ENCODE measurements around the gene CST4. TPM values are rescaled to one million over a fixed set of nuclear protein-coding genes. Genes with fewer than 3 reads are reported as not detected.
A peak's percentile ranks its signal among the peaks of the same experiment; 100 is the strongest.
"Not testable (repeated sequence)": the region's sequence is repeated elsewhere in the genome, so short reads cannot be mapped to it uniquely, and the experiment has no call there.

The CST4 gene
- total and polyA plus RNA-seq, 2 donors, result 0.80 to 9.9 TPM

GRCh38 chr20:23659989-23660837 lies 28.6 kb downstream of the CST4 start:
- H3K27ac ChIP-seq (ENCODE audit: low read depth in 1 of 2, low read length in 1 of 2), result no peak overlapping the region
- WGBS, result 82% methylated on average over 8 of the region's 8 CpGs

DNA sequence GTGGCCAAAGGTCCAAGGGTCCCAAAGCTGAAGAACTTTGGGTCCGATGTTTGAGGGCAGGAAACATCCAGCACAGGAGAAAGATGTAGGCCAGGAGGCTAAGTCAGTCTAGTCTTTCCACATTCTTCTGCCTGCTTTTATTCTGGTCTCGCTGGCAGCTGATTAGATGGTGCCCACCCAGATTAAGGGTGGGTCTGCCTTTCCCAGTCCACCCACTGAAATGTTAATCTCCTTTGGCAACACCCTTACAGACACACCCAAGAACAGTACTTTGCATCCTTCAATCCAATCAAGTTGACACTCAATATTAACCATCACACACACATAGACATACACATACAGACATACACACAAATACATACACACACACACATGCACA lies 29.2 kb downstream of the CST4 start:
- H3K4me3 ChIP-seq (ENCODE audit: low read length in 2 of 2); H3K9me3 ChIP-seq (ENCODE audit: control insufficient read depth in 2 of 2, insufficient read depth in 1 of 2, low read length in 1 of 2); H3K27ac ChIP-seq (ENCODE audit: low read depth in 1 of 2, low read length in 1 of 2); H3K4me1 ChIP-seq (ENCODE audit: control insufficient read depth in 2 of 2, insufficient read depth in 2 of 2, low read length in 2 of 2); H3K36me3 ChIP-seq (ENCODE audit: control insufficient read depth in 2 of 2, insufficient read depth in 2 of 2, low read length in 1 of 2); DNase-seq (ENCODE audit: low read depth in 6 of 9, low spot score in 9 of 9): not testable (repeated sequence)
- H3K27me3 ChIP-seq (ENCODE audit: control insufficient read depth in 2 of 2, insufficient read depth in 1 of 2, low read length in 1 of 2), result peaks cover 0 to 17% of the 10 kb centered on the region in 2 donors
- 99% methylated on average over 2 of the region's 2 CpGs for WGBS

More at GRCh38 chr20:23659989-23660837, 28.6 kb downstream of the CST4 start:
- Histone ChIP-seq H3K9me3 (ENCODE audit: control insufficient read depth in 2 of 2, insufficient read depth in 1 of 2, low read length in 1 of 2) (no peaks in the 10 kb centered on the region), H3K27me3 (ENCODE audit: control insufficient read depth in 2 of 2, insufficient read depth in 1 of 2, low read length in 1 of 2) (peaks cover 0 to 16% of the 10 kb centered on the region in 2 donors), H3K36me3 (ENCODE audit: control insufficient read depth in 2 of 2, insufficient read depth in 2 of 2, low read length in 1 of 2) (no peaks in the 10 kb centered on the region), H3K4me3 (ENCODE audit: low read length in 2 of 2) (no peak overlapping the region), H3K4me1 (ENCODE audit: control insufficient read depth in 2 of 2, insufficient read depth in 2 of 2, low read length in 2 of 2) (peaks cover 0 to 2% of the 10 kb centered on the region in 2 donors)
- DNase-seq (ENCODE audit: low read depth in 6 of 9, low spot score in 9 of 9), result no peak

GRCh38 chr20:23658989-23659609 lies 29.7 kb downstream of the CST4 start:
- Histone ChIP-seq H3K27me3 (ENCODE audit: control insufficient read depth in 2 of 2, insufficient read depth in 1 of 2, low read length in 1 of 2) (peaks cover 0 to 22% of the 10 kb centered on the region in 2 donors), H3K36me3 (ENCODE audit: control insufficient read depth in 2 of 2, insufficient read depth in 2 of 2, low read length in 1 of 2) (no peaks in the 10 kb centered on the region), H3K4me1 (ENCODE audit: control insufficient read depth in 2 of 2, insufficient read depth in 2 of 2, low read length in 2 of 2) (peaks cover 0 to 6% of the 10 kb centered on the region in 2 donors), H3K4me3 (ENCODE audit: low read length in 2 of 2) (no peak overlapping the region), H3K27ac (ENCODE audit: low read depth in 1 of 2, low read length in 1 of 2) (no peak overlapping the region), H3K9me3 (ENCODE audit: control insufficient read depth in 2 of 2, insufficient read depth in 1 of 2, low read length in 1 of 2) (no peaks in the 10 kb centered on the region)
- DNase-seq (ENCODE audit: low read depth in 6 of 9, low spot score in 9 of 9), result no peak
- 96% methylated on average over 8 of the region's 8 CpGs for WGBS

DNA sequence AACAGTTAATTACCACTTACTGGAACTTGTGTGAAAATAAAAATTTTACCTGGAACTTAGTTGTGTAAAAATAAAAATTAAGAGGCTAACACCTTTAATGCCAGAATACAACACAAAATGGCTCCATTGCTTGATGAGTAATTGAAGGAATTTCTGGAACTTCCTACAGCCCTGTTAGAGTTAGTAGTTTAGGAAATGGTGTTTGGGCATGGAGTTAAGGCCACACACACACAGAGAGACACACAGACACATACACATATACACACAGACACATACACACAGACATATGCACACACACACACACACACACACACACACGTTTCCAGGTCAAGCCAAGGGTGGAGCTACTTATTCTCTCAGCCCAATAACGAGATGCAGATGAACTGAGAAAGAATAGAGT lies 30.5 kb downstream of the CST4 start:
- no peak for DNase-seq (ENCODE audit: low read depth in 6 of 9, low spot score in 9 of 9)
- no peak overlapping the region for H3K4me3 ChIP-seq (ENCODE audit: low read length in 2 of 2)
- H3K9me3 ChIP-seq (ENCODE audit: control insufficient read depth in 2 of 2, insufficient read depth in 1 of 2, low read length in 1 of 2), result no peaks in the 10 kb centered on the region
- WGBS, result 88% methylated on average over 2 of the region's 2 CpGs
- H3K27me3 ChIP-seq (ENCODE audit: control insufficient read depth in 2 of 2, insufficient read depth in 1 of 2, low read length in 1 of 2), result peaks cover 0 to 23% of the 10 kb centered on the region in 2 donors
- H3K36me3 ChIP-seq (ENCODE audit: control insufficient read depth in 2 of 2, insufficient read depth in 2 of 2, low read length in 1 of 2), result no peaks in the 10 kb centered on the region
- peaks cover 0 to 8% of the 10 kb centered on the region in 2 donors for H3K4me1 ChIP-seq (ENCODE audit: control insufficient read depth in 2 of 2, insufficient read depth in 2 of 2, low read length in 2 of 2)
- H3K27ac ChIP-seq (ENCODE audit: low read depth in 1 of 2, low read length in 1 of 2), result no peak overlapping the region

DNA sequence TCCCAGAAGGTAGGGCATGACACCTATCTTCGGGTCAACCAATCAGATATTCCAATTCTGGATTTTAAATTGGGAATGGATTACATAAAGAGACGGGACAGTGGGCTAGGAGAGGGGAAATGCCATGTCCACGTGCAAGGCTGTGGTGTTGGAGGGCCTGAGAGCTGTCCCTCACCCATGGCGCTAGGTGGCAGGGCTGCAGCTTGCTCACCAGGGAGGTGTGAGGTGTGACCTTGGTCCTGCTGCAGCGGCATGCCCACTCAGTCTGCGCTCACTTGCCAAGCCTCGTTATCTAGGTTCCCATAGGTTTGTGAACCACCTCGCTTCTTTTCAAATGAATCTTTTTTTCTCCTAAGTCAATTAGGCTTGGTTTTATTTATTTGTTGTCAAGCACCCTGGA lies 31.6 kb downstream of the CST4 start:
- peaks cover 0 to 9% of the 10 kb centered on the region in 2 donors for H3K4me1 ChIP-seq (ENCODE audit: control insufficient read depth in 2 of 2, insufficient read depth in 2 of 2, low read length in 2 of 2)
- 84% methylated on average over 8 of the region's 8 CpGs for WGBS
- peaks cover 0 to 23% of the 10 kb centered on the region in 2 donors for H3K27me3 ChIP-seq (ENCODE audit: control insufficient read depth in 2 of 2, insufficient read depth in 1 of 2, low read length in 1 of 2)
- no peak overlapping the region for H3K4me3 ChIP-seq (ENCODE audit: low read length in 2 of 2)
- H3K36me3 ChIP-seq (ENCODE audit: control insufficient read depth in 2 of 2, insufficient read depth in 2 of 2, low read length in 1 of 2), result no peaks in the 10 kb centered on the region
- no peak overlapping the region for H3K27ac ChIP-seq (ENCODE audit: low read depth in 1 of 2, low read length in 1 of 2)
- H3K9me3 ChIP-seq (ENCODE audit: control insufficient read depth in 2 of 2, insufficient read depth in 1 of 2, low read length in 1 of 2), result no peaks in the 10 kb centered on the region
- DNase-seq (ENCODE audit: low read depth in 6 of 9, low spot score in 9 of 9), result no peak

DNA sequence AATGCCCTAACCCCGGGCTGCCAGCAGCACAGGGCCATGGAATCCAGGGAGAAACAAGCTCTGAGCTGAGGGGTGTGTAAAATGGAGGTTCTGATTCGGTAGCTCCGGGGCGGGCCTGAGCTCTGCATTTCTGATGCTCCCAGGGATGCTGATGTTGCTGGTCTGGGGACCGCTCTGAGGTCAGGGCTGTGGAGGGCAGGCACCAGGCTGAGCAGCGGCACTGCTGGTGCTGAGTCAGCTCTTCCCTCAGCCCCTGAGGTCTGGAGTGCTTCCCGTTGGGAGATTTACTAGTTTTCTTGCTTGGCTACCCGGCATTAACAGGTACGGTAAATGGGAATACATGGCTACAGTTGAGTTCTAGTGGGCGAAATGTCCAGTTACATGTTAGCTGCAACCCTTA lies 32.5 kb downstream of the CST4 start:
- no peaks in the 10 kb centered on the region for H3K36me3 ChIP-seq (ENCODE audit: control insufficient read depth in 2 of 2, insufficient read depth in 2 of 2, low read length in 1 of 2)
- no peak overlapping the region for H3K4me3 ChIP-seq (ENCODE audit: low read length in 2 of 2)

GRCh38 chr20:23655491-23656211 lies 33.2 kb downstream of the CST4 start:
- WGBS, result 44% methylated on average over 23 of the region's 23 CpGs
- Histone ChIP-seq H3K4me3 (ENCODE audit: low read length in 2 of 2) (no peak overlapping the region), H3K4me1 (ENCODE audit: control insufficient read depth in 2 of 2, insufficient read depth in 2 of 2, low read length in 2 of 2) (peaks cover 0 to 9% of the 10 kb centered on the region in 2 donors), H3K27me3 (ENCODE audit: control insufficient read depth in 2 of 2, insufficient read depth in 1 of 2, low read length in 1 of 2) (peaks cover 0 to 23% of the 10 kb centered on the region in 2 donors), H3K36me3 (ENCODE audit: control insufficient read depth in 2 of 2, insufficient read depth in 2 of 2, low read length in 1 of 2) (no peaks in the 10 kb centered on the region), H3K9me3 (ENCODE audit: control insufficient read depth in 2 of 2, insufficient read depth in 1 of 2, low read length in 1 of 2) (no peaks in the 10 kb centered on the region), H3K27ac (ENCODE audit: low read depth in 1 of 2, low read length in 1 of 2) (no peak overlapping the region)
- no peak for DNase-seq (ENCODE audit: low read depth in 6 of 9, low spot score in 9 of 9)

More for the DNA sequence above, 32.5 kb downstream of the CST4 start:
- H3K27ac ChIP-seq (ENCODE audit: low read depth in 1 of 2, low read length in 1 of 2), result no peak overlapping the region
- no peak for DNase-seq (ENCODE audit: low read depth in 6 of 9, low spot score in 9 of 9)
- no peaks in the 10 kb centered on the region for H3K9me3 ChIP-seq (ENCODE audit: control insufficient read depth in 2 of 2, insufficient read depth in 1 of 2, low read length in 1 of 2)
- H3K4me1 ChIP-seq (ENCODE audit: control insufficient read depth in 2 of 2, insufficient read depth in 2 of 2, low read length in 2 of 2), result peaks cover 0 to 9% of the 10 kb centered on the region in 2 donors
- WGBS, result 83% methylated on average over 10 of the region's 10 CpGs
- H3K27me3 ChIP-seq (ENCODE audit: control insufficient read depth in 2 of 2, insufficient read depth in 1 of 2, low read length in 1 of 2), result peaks cover 0 to 23% of the 10 kb centered on the region in 2 donors

DNA sequence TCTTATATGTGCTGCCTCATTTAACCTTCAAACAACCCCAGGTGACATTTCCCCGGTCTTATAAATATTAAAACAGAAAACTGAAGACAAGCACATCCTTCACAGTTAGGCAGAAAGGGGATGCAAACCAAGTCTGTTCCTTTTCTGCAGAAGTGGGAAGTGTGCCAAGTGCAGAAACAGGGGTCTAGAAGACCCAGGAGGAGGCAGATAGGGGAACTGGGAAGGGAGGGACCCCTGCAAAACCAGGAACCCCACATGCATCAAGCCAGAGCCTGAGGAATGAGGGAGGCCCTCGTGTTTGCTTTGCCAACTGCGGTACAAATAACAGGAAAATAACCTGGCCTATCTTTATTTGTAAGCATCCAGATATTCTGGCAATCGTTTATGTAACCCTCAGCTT lies 34.1 kb downstream of the CST4 start:
- Histone ChIP-seq H3K27me3 (ENCODE audit: control insufficient read depth in 2 of 2, insufficient read depth in 1 of 2, low read length in 1 of 2) (peaks cover 0 to 23% of the 10 kb centered on the region in 2 donors), H3K4me3 (ENCODE audit: low read length in 2 of 2) (no peak overlapping the region), H3K9me3 (ENCODE audit: control insufficient read depth in 2 of 2, insufficient read depth in 1 of 2, low read length in 1 of 2) (no peaks in the 10 kb centered on the region), H3K36me3 (ENCODE audit: control insufficient read depth in 2 of 2, insufficient read depth in 2 of 2, low read length in 1 of 2) (no peaks in the 10 kb centered on the region), H3K27ac (ENCODE audit: low read depth in 1 of 2, low read length in 1 of 2) (no peak overlapping the region), H3K4me1 (ENCODE audit: control insufficient read depth in 2 of 2, insufficient read depth in 2 of 2, low read length in 2 of 2) (peaks cover 0 to 7% of the 10 kb centered on the region in 2 donors)
- WGBS, result 50% methylated on average over 4 of the region's 4 CpGs
- DNase-seq (ENCODE audit: low read depth in 6 of 9, low spot score in 9 of 9), result no peak

- 82% methylated on average over 2 of the region's 2 CpGs for WGBS
- Histone ChIP-seq H3K27ac (ENCODE audit: low read depth in 1 of 2, low read length in 1 of 2) (peak overlapping the region in 1 of 2 donors; percentile 36), H3K4me3 (ENCODE audit: low read length in 2 of 2) (no peak overlapping the region), H3K9me3 (ENCODE audit: control insufficient read depth in 2 of 2, insufficient read depth in 1 of 2, low read length in 1 of 2) (no peaks in the 10 kb centered on the region), H3K36me3 (ENCODE audit: control insufficient read depth in 2 of 2, insufficient read depth in 2 of 2, low read length in 1 of 2) (no peaks in the 10 kb centered on the region), H3K4me1 (ENCODE audit: control insufficient read depth in 2 of 2, insufficient read depth in 2 of 2, low read length in 2 of 2) (peaks cover 0 to 7% of the 10 kb centered on the region in 2 donors), H3K27me3 (ENCODE audit: control insufficient read depth in 2 of 2, insufficient read depth in 1 of 2, low read length in 1 of 2) (peaks cover 0 to 23% of the 10 kb centered on the region in 2 donors)
- no peak for DNase-seq (ENCODE audit: low read depth in 6 of 9, low spot score in 9 of 9)
Observed at GRCh38 chr20:23654000-23654399, 34.8 kb downstream of the CST4 start.

All from thymus (tissue), 11 donors.